T-cell (primary cell): ENCODE results near the gene CPT1A. TPM values are rescaled to one million over a fixed set of nuclear protein-coding genes. Genes with fewer than 3 reads are reported as not detected.
A peak's percentile ranks its signal among the peaks of the same experiment; 100 is the strongest.

Experiments
- ATAC-seq, 4 experiments: fragments of 200-7000 bp in 3 of 4; fragments of 150-1000 bp in 1 of 4; cut with Tn5 transposase; replicated peaks in 1 of 4; 1 replicate in 3 of 4; 2 replicates in 1 of 4; pipeline ENCODE4 v1.10.0; 2021; ENCODE audit warnings: moderate library complexity in 3 of 4, mild to moderate bottlenecking in 2 of 4, moderate number of reproducible peaks in 1 of 4
- CTCF ChIA-PET, 2 donors: fragments of 300-600 bp; sonication (Branson Sonifier 250); formaldehyde crosslinking; loops; one replicate each; lab custom pipeline; 2022; ENCODE audit warnings: antibody characterized with exemption in 2 of 2; lab: Charles Lee
- POLR2A ChIA-PET, 2 donors: fragments of 300-600 bp; sonication (Branson Sonifier 250); formaldehyde crosslinking; loops; one replicate each; lab custom pipeline; 2022; ENCODE audit warnings: antibody characterized with exemption in 2 of 2; lab: Charles Lee
- DNase-seq, 35 experiments: peaks; one replicate each; pipeline versions ENCODE4 v3.0.0 to v3.0.0-alpha.2; 2013 to 2023
- H3K27ac ChIP-seq: one replicate; pipeline ENCODE4 v1.5.1; 2013; ENCODE audit warnings: low read length
- H3K27me3 ChIP-seq, 2 experiments: replicated peaks in 1 of 2; 1 replicate in 1 of 2; 2 replicates in 1 of 2; pipeline versions ENCODE4 v1.6.1 to v1.7.0; 2013; ENCODE audit warnings: low read length in 1 of 2, mixed read lengths in 1 of 2; ENCODE audit not compliant: control insufficient read depth in 2 of 2, insufficient read depth in 2 of 2; ENCODE audit errors: extremely low read depth in 1 of 2
- H3K36me3 ChIP-seq, 2 donors: 1 replicate in 1 of 2; 2 replicates in 1 of 2; pipeline versions ENCODE4 v1.6.1 to v1.7.0; 2013; ENCODE audit warnings: low read length in 1 of 2; ENCODE audit not compliant: control insufficient read depth in 2 of 2, insufficient read depth in 1 of 2; ENCODE audit errors: extremely low read depth in 1 of 2
- H3K4me1 ChIP-seq, 2 experiments: 1 replicate in 1 of 2; 2 replicates in 1 of 2; pipeline versions ENCODE4 v1.6.1 to v1.7.0; 2013; ENCODE audit warnings: low read length in 2 of 2, mixed read lengths in 1 of 2; ENCODE audit not compliant: insufficient read depth in 2 of 2, control insufficient read depth in 1 of 2; ENCODE audit errors: extremely low read depth in 1 of 2
- H3K4me3 ChIP-seq, 2 donors: 1 replicate in 1 of 2; 2 replicates in 1 of 2; pipeline versions ENCODE4 v1.5.1 to v1.7.0; 2013; ENCODE audit warnings: mild to moderate bottlenecking in 2 of 2, low read length in 1 of 2, moderate library complexity in 1 of 2; ENCODE audit not compliant: control insufficient read depth in 1 of 2; ENCODE audit errors: extremely low read depth in 1 of 2
- H3K9me3 ChIP-seq: 2 replicates; pipeline ENCODE4 v1.7.0; 2013
- H3K27ac Mint-ChIP-seq, 2 donors: one replicate each; pipeline ENCODE4 v1.8.0; 2020 to 2021; ENCODE audit warnings: mild to moderate bottlenecking in 2 of 2, mixed read lengths in 2 of 2
- H3K27me3 Mint-ChIP-seq, 2 donors: one replicate each; pipeline ENCODE4 v1.8.0; 2021 to 2022; ENCODE audit warnings: mixed read lengths in 2 of 2
- H3K36me3 Mint-ChIP-seq: one replicate; pipeline ENCODE4 v1.8.0; 2021; ENCODE audit warnings: mixed read lengths
- H3K4me1 Mint-ChIP-seq, 3 donors: one replicate each; pipeline ENCODE4 v1.8.0; 2020 to 2022; ENCODE audit warnings: mixed read lengths in 3 of 3, mild to moderate bottlenecking in 1 of 3
- H3K4me3 Mint-ChIP-seq, 3 donors: one replicate each; pipeline ENCODE4 v1.8.0; 2020 to 2022; ENCODE audit warnings: mild to moderate bottlenecking in 3 of 3, mixed read lengths in 3 of 3, moderate library complexity in 3 of 3
- H3K9me3 Mint-ChIP-seq, 3 donors: one replicate each; pipeline ENCODE4 v1.8.0; 2020 to 2022; ENCODE audit warnings: mixed read lengths in 3 of 3
- WGBS: methylation state at CpG from one replicate; pipeline ENCODE4 v1.1.5; 2013; ENCODE audit warnings: missing lambda C conversion rate; ENCODE audit not compliant: insufficient coverage; 5-methylcytosine and 5-hydroxymethylcytosine counted together
- total RNA-seq, 35 experiments: library from RNA in 6 of 35; stranded (reverse) in 6 of 35; fragments of 120-200 nt in 1 of 35; gene quantifications; one replicate each; pipeline versions ENCODE4 v1.2.1 to v1.2.4 and lab custom pipeline; 2013 to 2026

Gene CPT1A
- total RNA-seq, 5 donors from 2014 or later (not counting 1 experiment from before 2014, with no cell fraction given), result 21.2 to 44.1 (median 35.9) TPM

DNA sequence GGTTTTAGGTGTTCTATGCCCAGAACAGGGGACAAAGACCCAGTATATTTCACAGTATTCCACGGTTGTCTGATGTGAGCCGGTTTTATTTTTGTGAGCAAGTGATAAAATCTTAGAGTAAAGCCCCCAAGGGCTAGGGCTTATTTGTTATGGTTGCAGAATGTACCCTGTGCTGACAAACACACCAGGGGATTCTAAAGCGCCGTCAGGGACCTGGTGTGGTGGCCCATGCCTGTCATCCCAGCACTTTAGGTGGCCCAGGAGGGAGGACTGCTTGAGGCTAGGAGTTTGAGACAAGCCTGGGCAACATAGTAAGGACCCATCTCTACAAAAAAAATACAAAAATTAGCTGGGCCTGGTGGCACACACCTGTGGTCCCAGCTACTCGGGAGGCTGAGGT lies 39.1 kb upstream of the CPT1A start:
- POLR2A ChIA-PET, result interaction anchor here in 1 of 2 donors (0.6 kb wide), 1 partner anchor 136 kb away, joined by 4 read pairs; no protein-coding TSS in a partner anchor
- DNase-seq (no peak), ATAC-seq (no peak)
- no peaks in the 10 kb centered on the region for H3K9me3 Mint-ChIP-seq
- peaks cover 7% of the 10 kb centered on the region for H3K36me3 Mint-ChIP-seq
- Histone ChIP-seq H3K9me3 (no peaks in the 10 kb centered on the region), H3K27ac (no peak overlapping the region), H3K36me3 (peaks cover 0 to 10% of the 10 kb centered on the region in 2 donors), H3K27me3 (no peaks in the 10 kb centered on the region), H3K4me3 (no peak overlapping the region), H3K4me1 (no peaks in the 10 kb centered on the region)
- H3K27ac Mint-ChIP-seq, result no peak overlapping the region
- 92% methylated on average over 2 of the region's 5 CpGs for WGBS
- H3K4me3 Mint-ChIP-seq, result no peak overlapping the region
- H3K4me1 Mint-ChIP-seq, result no peaks in the 10 kb centered on the region
- no peaks in the 10 kb centered on the region for H3K27me3 Mint-ChIP-seq
- CTCF ChIA-PET, result no interaction called here

DNA sequence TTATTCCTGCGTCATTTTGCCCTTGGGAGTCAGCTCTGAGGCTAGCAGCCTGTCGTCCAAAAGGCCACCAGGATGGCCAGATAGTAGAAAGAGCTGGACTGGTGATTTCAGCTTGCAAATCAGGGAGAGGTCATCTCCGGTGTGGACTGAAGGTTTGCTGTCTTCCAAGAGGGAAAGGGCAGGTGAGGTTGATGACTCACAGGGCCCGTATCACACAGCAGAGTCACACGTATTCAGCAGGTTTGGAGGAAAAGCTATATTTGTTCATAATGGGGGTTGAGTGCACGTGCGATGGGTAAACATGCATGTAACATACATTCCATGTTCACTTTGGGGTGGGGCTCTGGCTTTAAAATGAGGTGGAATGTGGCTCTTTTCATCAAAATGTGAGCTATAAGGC lies 36.3 kb upstream of the CPT1A start:
- Mint-ChIP-seq H3K27me3 (no peaks in the 10 kb centered on the region), H3K27ac (no peak overlapping the region), H3K4me3 (no peak overlapping the region), H3K4me1 (no peaks in the 10 kb centered on the region), H3K9me3 (no peaks in the 10 kb centered on the region), H3K36me3 (peaks cover 4% of the 10 kb centered on the region)
- ChIA-PET CTCF (no interaction called here), POLR2A (no interaction called here)
- peaks cover 0 to 4% of the 10 kb centered on the region in 2 experiments for H3K27me3 ChIP-seq
- no peaks in the 10 kb centered on the region for H3K4me1 ChIP-seq
- 100% methylated on average over 2 of the region's 7 CpGs for WGBS
- no peak overlapping the region for H3K4me3 ChIP-seq
- ATAC-seq (no peak), DNase-seq (no peak)
- peaks cover 0 to 10% of the 10 kb centered on the region in 2 donors for H3K36me3 ChIP-seq
- H3K9me3 ChIP-seq, result no peaks in the 10 kb centered on the region
- no peak overlapping the region for H3K27ac ChIP-seq

DNA sequence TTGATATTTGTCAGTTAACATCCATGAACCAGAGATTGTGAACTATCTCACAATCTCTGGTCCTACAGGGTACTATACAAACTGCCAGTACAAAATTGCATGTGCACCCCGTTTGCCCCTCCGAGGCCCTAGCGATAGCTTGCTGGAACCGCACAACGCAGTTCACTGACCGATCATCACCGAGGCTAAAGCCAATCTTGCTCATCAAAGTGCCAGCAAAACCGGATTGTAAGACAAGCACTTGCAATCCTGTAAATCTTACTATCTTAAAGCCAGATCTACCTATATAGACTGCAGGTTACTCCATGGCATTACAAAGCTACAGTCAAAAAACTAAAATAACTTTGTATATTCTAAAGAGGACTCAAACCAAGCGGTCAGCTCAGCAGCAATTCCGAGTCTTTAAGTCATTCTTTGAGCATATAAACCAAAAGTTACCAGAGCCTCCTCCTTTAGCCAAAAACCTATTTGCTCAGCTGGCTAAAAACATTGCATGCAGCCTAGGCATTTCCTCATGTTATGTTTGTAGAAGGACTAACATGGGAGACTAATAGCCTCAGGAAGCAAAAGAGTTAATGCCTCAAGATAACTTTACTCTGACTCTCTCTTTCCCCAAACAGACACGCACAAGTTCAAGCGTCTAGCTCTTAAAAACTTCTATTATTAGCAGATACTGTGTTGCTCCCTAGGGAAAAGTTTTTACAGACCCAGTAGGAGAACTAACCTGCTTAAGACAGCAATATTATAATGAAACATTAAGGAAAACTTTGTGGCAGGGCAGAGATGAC lies 30.7 kb upstream of the CPT1A start:
- Mint-ChIP-seq H3K4me3 (no peak overlapping the region), H3K27me3 (peaks cover 11 to 23% of the 10 kb centered on the region in 2 donors), H3K9me3 (no peaks in the 10 kb centered on the region), H3K4me1 (peaks cover 11 to 14% (median 13%) of the 10 kb centered on the region in 3 donors), H3K27ac (no peak overlapping the region), H3K36me3 (no peaks in the 10 kb centered on the region)
- ChIA-PET CTCF (no interaction called here), POLR2A (no interaction called here)
- no peaks in the 10 kb centered on the region for H3K36me3 ChIP-seq
- H3K9me3 ChIP-seq, result no peaks in the 10 kb centered on the region
- ATAC-seq, result no peak
- no peak overlapping the region for H3K27ac ChIP-seq
- peaks cover 0 to 26% of the 10 kb centered on the region in 2 experiments for H3K27me3 ChIP-seq
- peaks cover 0 to 8% of the 10 kb centered on the region in 2 experiments for H3K4me1 ChIP-seq
- 99% methylated on average over 8 of the region's 12 CpGs for WGBS
- DNase-seq, result no peak
- H3K4me3 ChIP-seq, result no peak overlapping the region

DNA sequence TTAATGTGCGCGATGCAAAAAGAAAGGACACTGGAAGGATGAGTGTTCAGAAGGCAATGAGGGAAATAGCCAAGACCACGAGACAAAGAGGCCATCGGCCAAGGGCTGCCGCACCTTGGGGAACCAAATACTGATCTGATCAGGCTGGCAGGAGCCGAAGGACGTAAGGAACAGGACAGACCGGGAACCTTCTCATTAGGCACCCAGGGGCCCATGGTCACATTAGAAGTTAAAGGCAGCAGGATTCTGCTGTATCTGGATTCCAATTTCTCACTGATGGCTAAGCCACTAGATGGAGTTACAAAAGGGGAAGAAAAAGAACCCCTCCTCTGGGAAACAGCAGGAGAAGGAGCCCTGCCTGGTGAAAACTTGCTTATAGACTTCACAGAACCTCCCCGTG lies 28.8 kb upstream of the CPT1A start:
- peaks cover 11 to 23% of the 10 kb centered on the region in 2 donors for H3K27me3 Mint-ChIP-seq
- peaks cover 11 to 14% (median 13%) of the 10 kb centered on the region in 3 donors for H3K4me1 Mint-ChIP-seq
- H3K36me3 Mint-ChIP-seq, result no peaks in the 10 kb centered on the region
- H3K9me3 Mint-ChIP-seq, result no peaks in the 10 kb centered on the region
- no peak for DNase-seq
- no peak overlapping the region for H3K27ac ChIP-seq
- WGBS, result 74% methylated on average over 7 of the region's 9 CpGs
- H3K4me1 ChIP-seq, result peaks cover 0 to 8% of the 10 kb centered on the region in 2 experiments
- peak overlapping the region; percentile 72 to 77 (median 76) for H3K4me3 Mint-ChIP-seq
- no peaks in the 10 kb centered on the region for H3K36me3 ChIP-seq
- no peak overlapping the region for H3K27ac Mint-ChIP-seq
- H3K9me3 ChIP-seq, result no peaks in the 10 kb centered on the region
- ChIA-PET CTCF (no interaction called here), POLR2A (no interaction called here)
- H3K27me3 ChIP-seq, result peaks cover 0 to 29% of the 10 kb centered on the region in 2 experiments
- no peak overlapping the region for H3K4me3 ChIP-seq
- ATAC-seq, result no peak

DNA sequence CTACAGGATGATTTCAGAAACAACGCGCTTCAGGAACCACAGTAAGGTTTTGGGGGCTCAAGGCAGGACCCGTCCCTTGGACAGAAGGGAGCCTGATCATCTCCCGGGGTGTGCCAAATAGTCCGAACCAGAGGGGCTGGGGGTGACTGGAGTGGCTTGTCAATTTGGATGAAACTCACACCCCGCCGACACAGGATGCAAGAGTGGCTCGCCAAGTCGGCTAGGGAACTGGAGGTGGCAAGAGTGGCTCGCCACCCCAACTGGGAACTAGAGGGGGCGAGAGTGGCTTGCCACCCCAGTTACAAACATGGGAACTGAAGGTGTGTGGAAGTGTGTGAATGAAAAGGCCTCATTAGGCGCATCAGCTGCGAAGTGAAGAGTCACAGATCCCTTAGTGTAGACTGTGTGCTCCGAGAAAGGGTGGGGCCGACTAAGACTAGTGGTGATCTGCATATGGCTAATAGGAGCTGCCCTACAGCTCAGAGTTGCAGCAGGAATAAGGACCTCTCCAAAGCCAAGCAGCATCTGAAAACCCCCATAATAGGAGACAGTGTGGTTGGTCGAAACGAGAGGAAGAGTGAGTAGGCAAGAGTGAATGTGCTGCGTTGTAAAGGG lies 26.6 kb upstream of the CPT1A start:
- peaks cover 3% of the 10 kb centered on the region for H3K36me3 Mint-ChIP-seq
- no peak overlapping the region for H3K27ac Mint-ChIP-seq
- H3K9me3 Mint-ChIP-seq, result peaks cover 0 to 3% (median 0%) of the 10 kb centered on the region in 3 donors
- ATAC-seq, result no peak
- Histone ChIP-seq H3K27ac (no peak overlapping the region), H3K9me3 (no peaks in the 10 kb centered on the region), H3K4me1 (peaks cover 0 to 8% of the 10 kb centered on the region in 2 experiments), H3K36me3 (no peaks in the 10 kb centered on the region), H3K27me3 (peaks cover 0 to 27% of the 10 kb centered on the region in 2 experiments), H3K4me3 (no peak overlapping the region)
- H3K4me1 Mint-ChIP-seq, result peaks cover 11 to 14% (median 13%) of the 10 kb centered on the region in 3 donors
- DNase-seq, result no peak
- H3K27me3 Mint-ChIP-seq, result peaks cover 11 to 23% of the 10 kb centered on the region in 2 donors
- CTCF ChIA-PET, result no interaction called here
- WGBS, result 79% methylated on average over 13 of the region's 18 CpGs
- no peak overlapping the region for H3K4me3 Mint-ChIP-seq
- POLR2A ChIA-PET, result no interaction called here

DNA sequence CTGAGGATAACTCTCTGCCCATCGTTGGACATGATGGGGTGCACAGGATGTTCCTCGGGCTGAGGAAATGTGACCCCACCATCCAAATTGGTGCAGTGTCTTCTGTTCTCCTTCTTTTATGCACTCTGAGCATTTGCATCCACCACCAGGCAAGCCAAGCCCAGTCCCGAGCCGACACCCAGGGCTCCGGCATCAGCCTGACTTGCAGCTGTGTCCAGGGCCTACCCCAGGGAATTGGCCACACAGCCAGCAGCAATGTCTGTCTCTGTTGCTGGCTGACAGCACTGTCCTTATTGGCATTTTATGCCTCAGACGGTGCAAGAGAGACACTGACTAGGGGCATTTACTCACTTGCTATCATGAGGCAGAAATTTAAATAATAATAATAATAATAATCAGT lies 25.4 kb upstream of the CPT1A start:
- peaks cover 0 to 5% (median 0%) of the 10 kb centered on the region in 3 donors for H3K9me3 Mint-ChIP-seq
- H3K4me3 Mint-ChIP-seq, result no peak overlapping the region
- Histone ChIP-seq H3K27me3 (peaks cover 0 to 27% of the 10 kb centered on the region in 2 experiments), H3K9me3 (no peaks in the 10 kb centered on the region), H3K27ac (no peak overlapping the region), H3K36me3 (no peaks in the 10 kb centered on the region), H3K4me3 (no peak overlapping the region), H3K4me1 (peaks cover 0 to 8% of the 10 kb centered on the region in 2 experiments)
- H3K36me3 Mint-ChIP-seq, result peaks cover 6% of the 10 kb centered on the region
- no peak for ATAC-seq
- H3K27ac Mint-ChIP-seq, result no peak overlapping the region
- POLR2A ChIA-PET, result no interaction called here
- no peak for DNase-seq
- peaks cover 11 to 14% (median 13%) of the 10 kb centered on the region in 3 donors for H3K4me1 Mint-ChIP-seq
- CTCF ChIA-PET, result interaction anchor here in 1 of 2 donors (0.7 kb wide), 1 partner anchor 254 kb away, joined by 3 read pairs; no protein-coding TSS in a partner anchor
- 74% methylated on average over 5 of the region's 6 CpGs for WGBS
- H3K27me3 Mint-ChIP-seq, result peaks cover 11 to 23% of the 10 kb centered on the region in 2 donors
